Activated CD4-positive, alpha-beta T cell treated with anti-CD3 and anti-CD28 coated beads, Interleukin-2, amount 10 ng/mL, durations not matched to agents 7 days and 5 days (primary cell): ENCODE data around the gene AQR. TPM values are rescaled to one million over a fixed set of nuclear protein-coding genes. Genes with fewer than 3 reads are reported as not detected.
"Not testable (repeated sequence)": the region's sequence is repeated elsewhere in the genome, so short reads cannot be mapped to it uniquely, and the experiment has no call there.

Experiments used
- CTCF ChIA-PET: fragments of 350-600 bp; sonication (Branson Sonifier 250); formaldehyde crosslinking; loops from one replicate; lab custom pipeline; 2021; ENCODE audit warnings: antibody characterized with exemption; lab: Charles Lee
- POLR2A ChIA-PET: fragments of 350-600 bp; sonication (Branson Sonifier 250); formaldehyde crosslinking; loops from one replicate; lab custom pipeline; 2021; ENCODE audit warnings: antibody characterized with exemption; lab: Charles Lee
- DNase-seq: peaks from one replicate; pipeline ENCODE4 v3.0.0-alpha.2; 2020
- H3K27ac Mint-ChIP-seq: one replicate; pipeline ENCODE4 v1.8.0; 2021; ENCODE audit warnings: mild to moderate bottlenecking, moderate library complexity, mixed read lengths
- H3K27me3 Mint-ChIP-seq: one replicate; pipeline ENCODE4 v1.8.0; 2021; ENCODE audit warnings: mixed read lengths
- H3K36me3 Mint-ChIP-seq: one replicate; pipeline ENCODE4 v1.8.0; 2021; ENCODE audit warnings: low read depth, mixed read lengths
- H3K4me1 Mint-ChIP-seq: one replicate; pipeline ENCODE4 v1.8.0; 2021; ENCODE audit warnings: mixed read lengths
- H3K4me3 Mint-ChIP-seq: one replicate; pipeline ENCODE4 v1.8.0; 2021; ENCODE audit warnings: mild to moderate bottlenecking, moderate library complexity, mixed read lengths
- H3K9me3 Mint-ChIP-seq: one replicate; pipeline ENCODE4 v1.8.0; 2021; ENCODE audit warnings: mixed read lengths
- total RNA-seq, 2 experiments: library from RNA; stranded (reverse); gene quantifications; one replicate each; pipeline ENCODE4 v1.2.3, GENCODE V29; 2021

AQR gene
- total RNA-seq, 2 experiments from 2014 or later: 35.5 to 43.7 TPM

- Mint-ChIP-seq H3K4me1 (no peaks in the 10 kb centered on the region), H3K27ac (no peak overlapping the region), H3K27me3 (peaks cover 32% of the 10 kb centered on the region), H3K9me3 (no peaks in the 10 kb centered on the region), H3K4me3 (no peak overlapping the region), H3K36me3 (no peaks in the 10 kb centered on the region)
- POLR2A ChIA-PET: no interaction called here
- CTCF ChIA-PET: interaction anchor here (1.4 kb wide), 1 partner anchor 8 kb away, joined by 3 read pairs; no protein-coding TSS in a partner anchor
- no peak for DNase-seq
Measured at GRCh38 chr15:34820110-34820509, 149.4 kb downstream of the AQR start.

- H3K4me3 Mint-ChIP-seq: no peak overlapping the region
- POLR2A ChIA-PET: no interaction called here
- no peak for DNase-seq
- no peaks in the 10 kb centered on the region for H3K4me1 Mint-ChIP-seq
- H3K27me3 Mint-ChIP-seq: peaks cover 38% of the 10 kb centered on the region
- CTCF ChIA-PET: no interaction called here
- H3K9me3 Mint-ChIP-seq: no peaks in the 10 kb centered on the region
- no peak overlapping the region for H3K27ac Mint-ChIP-seq
- no peaks in the 10 kb centered on the region for H3K36me3 Mint-ChIP-seq
Measured at GRCh38 chr15:34818526-34818925, 151.0 kb downstream of the AQR start.

- H3K4me3 Mint-ChIP-seq: no peak overlapping the region
- CTCF ChIA-PET: no interaction called here
- peaks cover 43% of the 10 kb centered on the region for H3K27me3 Mint-ChIP-seq
- H3K4me1 Mint-ChIP-seq: no peaks in the 10 kb centered on the region
- no peaks in the 10 kb centered on the region for H3K36me3 Mint-ChIP-seq
- DNase-seq: no peak
- POLR2A ChIA-PET: no interaction called here
- H3K9me3 Mint-ChIP-seq: no peaks in the 10 kb centered on the region
- no peak overlapping the region for H3K27ac Mint-ChIP-seq
Measured at GRCh38 chr15:34815836-34816235, 153.7 kb downstream of the AQR start.

- Mint-ChIP-seq H3K4me3 (no peak overlapping the region), H3K9me3 (no peaks in the 10 kb centered on the region), H3K27me3 (peaks cover 43% of the 10 kb centered on the region), H3K4me1 (no peaks in the 10 kb centered on the region), H3K36me3 (no peaks in the 10 kb centered on the region), H3K27ac (peak overlapping the region; percentile 2)
- POLR2A ChIA-PET: no interaction called here
- DNase-seq: no peak
- CTCF ChIA-PET: no interaction called here
Measured at GRCh38 chr15:34813446-34814190, 155.9 kb downstream of the AQR start.

GRCh38 chr15:34812868-34813365 is 156.6 kb downstream of the AQR start:
- H3K36me3 Mint-ChIP-seq, H3K9me3 Mint-ChIP-seq, H3K27ac Mint-ChIP-seq, H3K4me1 Mint-ChIP-seq, POLR2A ChIA-PET, DNase-seq, H3K4me3 Mint-ChIP-seq: not testable (repeated sequence)
- peaks cover 38% of the 10 kb centered on the region for H3K27me3 Mint-ChIP-seq
- CTCF ChIA-PET: interaction anchor here (1.4 kb wide), 1 partner anchor 8 kb away, joined by 3 read pairs; no protein-coding TSS in a partner anchor

GRCh38 chr15:34812369-34812768 is 157.2 kb downstream of the AQR start:
- Mint-ChIP-seq H3K9me3 (no peaks in the 10 kb centered on the region), H3K4me3 (no peak overlapping the region), H3K36me3 (no peaks in the 10 kb centered on the region), H3K27me3 (peaks cover 34% of the 10 kb centered on the region), H3K4me1 (no peaks in the 10 kb centered on the region), H3K27ac (no peak overlapping the region)
- DNase-seq: no peak
- POLR2A ChIA-PET: no interaction called here
- CTCF ChIA-PET: interaction anchor here (1.4 kb wide), 1 partner anchor 8 kb away, joined by 3 read pairs; no protein-coding TSS in a partner anchor

GRCh38 chr15:34810443-34811129 is 159.0 kb downstream of the AQR start:
- Mint-ChIP-seq H3K36me3 (no peaks in the 10 kb centered on the region), H3K4me3 (no peak overlapping the region), H3K4me1 (no peaks in the 10 kb centered on the region), H3K27ac (no peak overlapping the region), H3K27me3 (peaks cover 28% of the 10 kb centered on the region), H3K9me3 (no peaks in the 10 kb centered on the region)
- no peak for DNase-seq
- POLR2A ChIA-PET: no interaction called here
- CTCF ChIA-PET: no interaction called here

- no peak for DNase-seq
- no peaks in the 10 kb centered on the region for H3K9me3 Mint-ChIP-seq
- CTCF ChIA-PET: no interaction called here
Measured at GRCh38 chr15:34809186-34809585, 160.4 kb downstream of the AQR start.

GRCh38 chr15:34808016-34808415 is 161.5 kb downstream of the AQR start:
- Mint-ChIP-seq H3K27me3 (peaks cover 25% of the 10 kb centered on the region), H3K4me3 (no peak overlapping the region), H3K9me3 (no peaks in the 10 kb centered on the region), H3K36me3 (no peaks in the 10 kb centered on the region), H3K4me1 (no peaks in the 10 kb centered on the region), H3K27ac (no peak overlapping the region)
- DNase-seq: no peak
- ChIA-PET CTCF (no interaction called here), POLR2A (no interaction called here)

More at GRCh38 chr15:34809186-34809585, 160.4 kb downstream of the AQR start:
- Mint-ChIP-seq H3K4me1 (no peaks in the 10 kb centered on the region), H3K27ac (no peak overlapping the region), H3K36me3 (no peaks in the 10 kb centered on the region), H3K4me3 (no peak overlapping the region), H3K27me3 (peaks cover 24% of the 10 kb centered on the region)
- POLR2A ChIA-PET: no interaction called here

GRCh38 chr15:34807241-34807640 is 162.3 kb downstream of the AQR start:
- H3K36me3 Mint-ChIP-seq, DNase-seq, H3K27ac Mint-ChIP-seq, POLR2A ChIA-PET, H3K4me1 Mint-ChIP-seq, H3K9me3 Mint-ChIP-seq, CTCF ChIA-PET, H3K4me3 Mint-ChIP-seq: not testable (repeated sequence)
- H3K27me3 Mint-ChIP-seq: peaks cover 23% of the 10 kb centered on the region

- Mint-ChIP-seq H3K27me3 (peaks cover 20% of the 10 kb centered on the region), H3K4me3 (no peak overlapping the region), H3K4me1 (no peaks in the 10 kb centered on the region), H3K36me3 (no peaks in the 10 kb centered on the region), H3K27ac (no peak overlapping the region), H3K9me3 (no peaks in the 10 kb centered on the region)
- POLR2A ChIA-PET: no interaction called here
- CTCF ChIA-PET: no interaction called here
- no peak for DNase-seq
Measured at GRCh38 chr15:34804776-34805175, 164.8 kb downstream of the AQR start.

GRCh38 chr15:34804113-34804512 is 165.4 kb downstream of the AQR start:
- H3K27me3 Mint-ChIP-seq: peaks cover 20% of the 10 kb centered on the region
- CTCF ChIA-PET: no interaction called here
- H3K36me3 Mint-ChIP-seq: no peaks in the 10 kb centered on the region
- H3K4me3 Mint-ChIP-seq: no peak overlapping the region
- no peaks in the 10 kb centered on the region for H3K4me1 Mint-ChIP-seq
- H3K9me3 Mint-ChIP-seq: no peaks in the 10 kb centered on the region
- POLR2A ChIA-PET: no interaction called here
- no peak for DNase-seq
- no peak overlapping the region for H3K27ac Mint-ChIP-seq
